HG03521 (cell line): Measurements from ENCODE around the gene PLA2G2C.
"Not testable (repeated sequence)": the region's sequence is repeated elsewhere in the genome, so short reads cannot be mapped to it uniquely, and the experiment has no call there.

Experiments used
- ATAC-seq: cut with Tn5 transposase; IDR thresholded peaks from one replicate; pipeline ENCODE4 v1.9.1; 2021; ENCODE audit warnings: mild to moderate bottlenecking, moderate library complexity; ENCODE audit not compliant: unreplicated experiment

PLA2G2C gene

GRCh38 chr1:20185834-20186782, at the start of gene PLA2G2C, which contains the start of gene UBXN10:
Gene PLA2G2C (minus strand): TSS chr1:20186518. CDS start chr1:20177363, 9,155 bp downstream.
Gene UBXN10 (plus strand): TSS chr1:20186096. CDS start chr1:20190562, 4,466 bp downstream.
- ATAC-seq, result no peak

- ATAC-seq, result no peak
These were observed 48.6 kb upstream of the PLA2G2C start for GRCh38 chr1:20234788-20235535.

GRCh38 chr1:20233866-20234265, 47.5 kb upstream of the PLA2G2C start:
- ATAC-seq, result no peak

- ATAC-seq, result no peak
These were observed 47.1 kb upstream of the PLA2G2C start for GRCh38 chr1:20233394-20233793.

GRCh38 chr1:20232564-20232963, 46.2 kb upstream of the PLA2G2C start:
- ATAC-seq, result not testable (repeated sequence)

GRCh38 chr1:20229171-20229570, 42.9 kb upstream of the PLA2G2C start:
- ATAC-seq, result no peak

GRCh38 chr1:20228314-20228825, 42.1 kb upstream of the PLA2G2C start:
- no peak for ATAC-seq

- ATAC-seq, result no peak
These were observed 41.4 kb upstream of the PLA2G2C start for GRCh38 chr1:20227704-20228103.

GRCh38 chr1:20224546-20224945, 38.2 kb upstream of the PLA2G2C start:
- ATAC-seq, result no peak

GRCh38 chr1:20223551-20224419, 37.5 kb upstream of the PLA2G2C start:
- ATAC-seq, result no peak

- no peak for ATAC-seq
These were observed 36.8 kb upstream of the PLA2G2C start for GRCh38 chr1:20223106-20223505.

GRCh38 chr1:20220036-20220435, 33.7 kb upstream of the PLA2G2C start:
- ATAC-seq, result no peak

- not testable (repeated sequence) for ATAC-seq
These were observed 32.7 kb upstream of the PLA2G2C start for GRCh38 chr1:20219053-20219452.

- ATAC-seq, result no peak
These were observed 30.3 kb upstream of the PLA2G2C start for GRCh38 chr1:20216574-20216973.

- ATAC-seq, result no peak
These were observed 29.4 kb upstream of the PLA2G2C start for GRCh38 chr1:20215716-20216115.

GRCh38 chr1:20212685-20213331, 26.5 kb upstream of the PLA2G2C start:
- ATAC-seq, result no peak

GRCh38 chr1:20212085-20212684, 25.9 kb upstream of the PLA2G2C start:
- ATAC-seq, result no peak

GRCh38 chr1:20211511-20211931, 25.2 kb upstream of the PLA2G2C start:
- ATAC-seq, result no peak

- no peak for ATAC-seq
These were observed 24.6 kb upstream of the PLA2G2C start for GRCh38 chr1:20210736-20211460.
